H1 (cell line): ENCODE data around the gene ASF1B. TPM values are rescaled to one million over a fixed set of nuclear protein-coding genes. Genes with fewer than 3 reads are reported as not detected.

Source experiments
- GABPA ChIP-seq: IDR thresholded peaks from 2 replicates; pipeline ENCODE4 v1.6.1; 2011; ENCODE audit warnings: mild to moderate bottlenecking, low read length, moderate library complexity, borderline replicate concordance; ENCODE audit not compliant: insufficient read depth
- KDM1A ChIP-seq: fragments of 200-600, 300-600 bp; sonication (generic); IDR thresholded peaks from 2 replicates; pipeline ENCODE4 v1.7.1; 2016; ENCODE audit warnings: mild to moderate bottlenecking, low read length, borderline replicate concordance
- KDM5A ChIP-seq: fragments of 200-600 bp; IDR thresholded peaks from 2 replicates; pipeline ENCODE4 v1.7.1; 2012; ENCODE audit warnings: mild to moderate bottlenecking, low read length, inconsistent platforms, mixed read lengths
- TBP ChIP-seq: IDR thresholded peaks from 2 replicates; pipeline ENCODE4 v1.6.1; 2011; ENCODE audit warnings: low read depth, low read length, improper control_type of control experiment
- ZNF274 ChIP-seq: IDR thresholded peaks from 2 replicates; pipeline ENCODE4 v1.7.0; 2012; ENCODE audit warnings: low read length, borderline replicate concordance; ENCODE audit errors: extremely low read depth
- polyA plus RNA-seq, 7 experiments: library from polyadenylated mRNA; depleted of rRNA in 3 of 7; stranded (reverse) in 5 of 7; unstranded in 2 of 7; fragments of >200 nt in 5 of 7; fragments of 200-250 nt in 2 of 7; gene quantifications; 1 replicate in 5 of 7; 2 replicates in 1 of 7; 4 replicates in 1 of 7; pipeline versions ENCODE4 v1.2.1 to v1.2.3, GENCODE V29; 2011 to 2013; ENCODE audit warnings: missing spikeins in 2 of 7, mixed read lengths in 2 of 7
- total RNA-seq: library from RNA; stranded (reverse); fragmentation: NEBNext Ultra II Directional; extraction: Animal tissue kit (Norgen Biotek cat#: 25700); gene quantifications from 2 replicates; pipeline ENCODE4 v1.2.1, GENCODE V29; 2021

Gene ASF1B
- total and polyA plus RNA-seq, 2 of the 8 experiments (the other 6 are each of a cell fraction or from before 2014, with no cell fraction given) = 32.6 to 59.2 TPM

GRCh38 chr19:14165990-14166830 lies 29.8 kb upstream of the ASF1B start (continued):
- TF ChIP-seq KDM1A = no peak
- no peak for TF ChIP-seq GABPA
- no peak for TF ChIP-seq KDM5A
- TF ChIP-seq ZNF274 = no peak
- no peak for TF ChIP-seq TBP
